Endodermal cell (in vitro differentiated cells): ENCODE measurements around the gene BATF. TPM values are rescaled to one million over a fixed set of nuclear protein-coding genes. Genes with fewer than 3 reads are reported as not detected.

Source experiments
- DNase-seq: peaks from one replicate; pipeline ENCODE4 v3.0.0-alpha.2; 2017
- H3K27ac ChIP-seq: 2 replicates; pipeline ENCODE4 v1.5.1; 2013; ENCODE audit warnings: mild to moderate bottlenecking, low read depth, low read length, moderate library complexity
- H3K27me3 ChIP-seq: 2 replicates; pipeline ENCODE4 v1.6.1; 2013; ENCODE audit warnings: mild to moderate bottlenecking, low read length, moderate library complexity; ENCODE audit not compliant: insufficient read depth, control insufficient read depth, poor library complexity, severe bottlenecking
- H3K36me3 ChIP-seq: 2 replicates; pipeline ENCODE4 v1.7.0; 2013; ENCODE audit warnings: mild to moderate bottlenecking, low read length, moderate library complexity; ENCODE audit not compliant: control insufficient read depth, insufficient read depth
- H3K4me1 ChIP-seq: one replicate; pipeline ENCODE4 v1.7.0; 2013; ENCODE audit warnings: low read length; ENCODE audit not compliant: control insufficient read depth, insufficient read depth
- H3K4me3 ChIP-seq: 2 replicates; pipeline ENCODE4 v1.5.1; 2013; ENCODE audit warnings: mild to moderate bottlenecking, low read length, moderate library complexity
- H3K9ac ChIP-seq: 2 replicates; pipeline ENCODE4 v1.6.1; 2013; ENCODE audit warnings: mild to moderate bottlenecking, low read length, moderate library complexity; ENCODE audit not compliant: poor library complexity, severe bottlenecking; ENCODE audit errors: extremely low read depth
- H3K9me3 ChIP-seq: 2 replicates; pipeline ENCODE4 v1.6.1; 2013; ENCODE audit warnings: mild to moderate bottlenecking, low read length, moderate library complexity; ENCODE audit not compliant: control insufficient read depth
- H3K27ac Mint-ChIP-seq: 2 replicates; pipeline ENCODE4 v1.8.0; 2020; ENCODE audit warnings: mixed read lengths
- H3K27me3 Mint-ChIP-seq: 2 replicates; pipeline ENCODE4 v1.8.0; 2021; ENCODE audit warnings: mild to moderate bottlenecking, mixed read lengths; ENCODE audit not compliant: insufficient read depth
- H3K36me3 Mint-ChIP-seq: 2 replicates; pipeline ENCODE4 v1.8.0; 2020; ENCODE audit warnings: low read depth, mixed read lengths
- H3K4me1 Mint-ChIP-seq: 2 replicates; pipeline ENCODE4 v1.8.0; 2020; ENCODE audit warnings: mixed read lengths
- H3K4me3 Mint-ChIP-seq: 2 replicates; pipeline ENCODE4 v1.8.0; 2020; ENCODE audit warnings: mild to moderate bottlenecking, moderate library complexity, mixed read lengths
- H3K9me3 Mint-ChIP-seq: 2 replicates; pipeline ENCODE4 v1.8.0; 2020; ENCODE audit warnings: mild to moderate bottlenecking, mixed read lengths
- WGBS, 2 experiments: methylation state at CpG; one replicate each; pipeline versions ENCODE4 v1.1.5 to v1.1.7; 2013; ENCODE audit warnings: missing lambda C conversion rate in 2 of 2, mixed read lengths in 1 of 2; ENCODE audit not compliant: insufficient coverage in 1 of 2, insufficient read length in 1 of 2; 5-methylcytosine and 5-hydroxymethylcytosine counted together
- total RNA-seq, 2 donors: library from RNA; stranded (reverse); fragmentation: NEBNext Ultra II Directional in 1 of 2; extraction: Animal tissue kit (Norgen Biotek cat#: 25700) in 1 of 2; gene quantifications; 2 replicates in 1 of 2; 3 replicates in 1 of 2; pipeline ENCODE4 v1.2.1, GENCODE V29; 2021
- TF ChIP-seq, protein P1 (sequence below): fragments of 200-600 bp; sonication (generic); conservative IDR thresholded peaks from 2 replicates; pipeline ENCODE4 v1.5.0; 2021; ENCODE audit warnings: antibody characterized with exemption, mild to moderate bottlenecking

Gene BATF
- total RNA-seq, 2 donors from 2014 or later, result not detected

DNA sequence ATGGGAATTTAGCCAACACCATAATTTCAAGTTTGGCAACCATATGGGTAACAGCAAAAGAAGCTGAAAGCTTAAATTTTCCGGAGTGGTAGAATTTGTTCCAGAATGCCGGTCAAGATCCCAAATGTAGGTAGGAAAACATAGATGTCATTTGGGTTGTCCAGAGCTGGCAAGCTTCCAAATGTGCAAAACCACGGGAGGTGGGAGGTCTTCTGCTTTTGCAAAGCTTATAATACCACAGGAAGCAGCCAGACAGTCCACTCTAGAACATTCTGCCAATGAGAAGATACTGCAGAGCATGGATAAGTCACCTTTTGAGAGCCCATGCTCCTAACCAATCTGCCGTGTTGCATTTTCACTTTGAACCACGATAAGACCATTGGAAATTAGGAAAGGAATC lies 26.4 kb upstream of the BATF start:
- Mint-ChIP-seq H3K36me3 (no peaks in the 10 kb centered on the region), H3K27ac (no peak overlapping the region), H3K4me3 (no peak overlapping the region), H3K4me1 (no peaks in the 10 kb centered on the region), H3K27me3 (peaks cover 5% of the 10 kb centered on the region), H3K9me3 (no peaks in the 10 kb centered on the region)
- Histone ChIP-seq H3K9ac (no peak overlapping the region), H3K27me3 (no peaks in the 10 kb centered on the region), H3K36me3 (no peaks in the 10 kb centered on the region), H3K27ac (no peak overlapping the region), H3K4me3 (no peak overlapping the region), H3K9me3 (no peaks in the 10 kb centered on the region), H3K4me1 (no peaks in the 10 kb centered on the region)
- DNase-seq, result no peak
- WGBS, 2 experiments, result 95 to 100% methylated on average over 4 to 5 of the region's 5 CpGs
- TF ChIP-seq, protein P1, sequence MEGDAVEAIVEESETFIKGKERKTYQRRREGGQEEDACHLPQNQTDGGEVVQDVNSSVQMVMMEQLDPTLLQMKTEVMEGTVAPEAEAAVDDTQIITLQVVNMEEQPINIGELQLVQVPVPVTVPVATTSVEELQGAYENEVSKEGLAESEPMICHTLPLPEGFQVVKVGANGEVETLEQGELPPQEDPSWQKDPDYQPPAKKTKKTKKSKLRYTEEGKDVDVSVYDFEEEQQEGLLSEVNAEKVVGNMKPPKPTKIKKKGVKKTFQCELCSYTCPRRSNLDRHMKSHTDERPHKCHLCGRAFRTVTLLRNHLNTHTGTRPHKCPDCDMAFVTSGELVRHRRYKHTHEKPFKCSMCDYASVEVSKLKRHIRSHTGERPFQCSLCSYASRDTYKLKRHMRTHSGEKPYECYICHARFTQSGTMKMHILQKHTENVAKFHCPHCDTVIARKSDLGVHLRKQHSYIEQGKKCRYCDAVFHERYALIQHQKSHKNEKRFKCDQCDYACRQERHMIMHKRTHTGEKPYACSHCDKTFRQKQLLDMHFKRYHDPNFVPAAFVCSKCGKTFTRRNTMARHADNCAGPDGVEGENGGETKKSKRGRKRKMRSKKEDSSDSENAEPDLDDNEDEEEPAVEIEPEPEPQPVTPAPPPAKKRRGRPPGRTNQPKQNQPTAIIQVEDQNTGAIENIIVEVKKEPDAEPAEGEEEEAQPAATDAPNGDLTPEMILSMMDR, result no peak

DNA sequence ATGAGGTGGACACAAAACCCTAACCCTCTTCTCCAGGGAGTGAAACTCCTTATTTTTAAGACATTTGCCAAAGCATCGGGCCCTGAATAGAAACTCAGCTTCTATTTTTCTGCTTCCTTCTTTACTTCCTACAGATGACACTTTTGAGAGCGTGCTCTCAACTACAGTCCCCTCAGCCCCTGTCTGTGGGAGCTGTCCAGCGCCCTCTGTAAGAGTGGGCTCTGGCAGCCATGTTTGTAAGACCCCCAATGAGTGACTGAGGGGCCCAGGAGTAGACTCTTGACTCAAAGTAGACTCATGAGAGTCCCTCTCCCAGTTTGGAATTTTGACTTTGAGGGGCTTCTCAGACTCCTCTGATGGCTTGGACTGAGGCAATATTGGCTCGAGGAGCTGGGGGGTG lies 25.5 kb upstream of the BATF start:
- Histone ChIP-seq H3K4me1 (no peaks in the 10 kb centered on the region), H3K27ac (no peak overlapping the region), H3K4me3 (no peak overlapping the region), H3K9ac (no peak overlapping the region), H3K27me3 (no peaks in the 10 kb centered on the region), H3K9me3 (no peaks in the 10 kb centered on the region), H3K36me3 (no peaks in the 10 kb centered on the region)
- TF ChIP-seq, protein P1, result no peak
- H3K27me3 Mint-ChIP-seq, result peaks cover 5% of the 10 kb centered on the region
- no peaks in the 10 kb centered on the region for H3K9me3 Mint-ChIP-seq
- H3K36me3 Mint-ChIP-seq, result no peaks in the 10 kb centered on the region
- no peak overlapping the region for H3K4me3 Mint-ChIP-seq
- H3K4me1 Mint-ChIP-seq, result no peaks in the 10 kb centered on the region
- DNase-seq, result no peak
- H3K27ac Mint-ChIP-seq, result no peak overlapping the region
- 92 to 100% methylated on average over 2 to 4 of the region's 4 CpGs for WGBS, 2 experiments

DNA sequence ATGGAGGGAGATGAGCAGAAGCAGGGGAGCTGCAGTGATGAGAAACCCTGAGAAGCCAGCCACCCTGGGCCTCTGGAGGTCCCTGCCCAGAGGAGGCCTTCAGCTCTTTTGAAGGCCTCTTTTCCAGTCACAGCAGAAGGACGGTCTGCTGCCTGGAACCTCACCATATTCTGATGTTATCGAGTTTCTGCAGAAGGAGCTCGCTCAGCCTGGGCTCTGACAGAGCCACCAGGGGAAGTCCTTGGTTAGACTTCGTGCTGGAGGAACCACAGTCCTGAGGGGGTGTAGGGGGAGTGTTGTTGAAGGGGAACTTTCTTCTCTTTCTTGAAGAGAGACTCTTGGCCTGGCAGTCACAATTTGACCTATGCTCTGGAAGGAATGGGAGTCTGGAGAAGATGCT lies 25.1 kb upstream of the BATF start:
- H3K9ac ChIP-seq, result no peak overlapping the region
- 77 to 81% methylated on average over 4 of the region's 4 CpGs for WGBS, 2 experiments
- DNase-seq, result no peak
- TF ChIP-seq, protein P1, result no peak
- Mint-ChIP-seq H3K27me3 (peaks cover 5% of the 10 kb centered on the region), H3K4me1 (no peaks in the 10 kb centered on the region), H3K4me3 (no peak overlapping the region), H3K9me3 (no peaks in the 10 kb centered on the region), H3K27ac (no peak overlapping the region), H3K36me3 (no peaks in the 10 kb centered on the region)
- H3K9me3 ChIP-seq, result no peaks in the 10 kb centered on the region
- no peaks in the 10 kb centered on the region for H3K36me3 ChIP-seq
- no peaks in the 10 kb centered on the region for H3K4me1 ChIP-seq
- no peak overlapping the region for H3K27ac ChIP-seq
- no peaks in the 10 kb centered on the region for H3K27me3 ChIP-seq
- no peak overlapping the region for H3K4me3 ChIP-seq
